Transverse colon (tissue), 3 donors: ENCODE measurements around the gene NDUFA12.

Source experiments
- CTCF ChIP-seq, 5 experiments: fragments of 200-600 bp in 3 of 5; fragments of 450-650 bp in 2 of 5; sonication (generic) in 3 of 5; IDR thresholded peaks; 1 replicate in 2 of 5; 2 replicates in 3 of 5; pipeline ENCODE4 v1.5.1; 2016 to 2017; ENCODE audit warnings: antibody characterized with exemption in 5 of 5, inconsistent platforms in 3 of 5, mild to moderate bottlenecking in 2 of 5, moderate library complexity in 1 of 5
- EP300 ChIP-seq: sonication (generic); formaldehyde crosslinking; IDR thresholded peaks from one replicate; pipeline ENCODE4 v1.6.1; 2017; ENCODE audit warnings: antibody characterized with exemption, low read depth

- TF ChIP-seq CTCF (IDR thresholded peaks at IDR 0.05) (no peak), EP300 (no peak)
These were observed at the start of gene NDUFA12 for GRCh38 chr12:95003213-95003920.
